GM18870 (cell line): ENCODE measurements around the gene KIAA1217.

Experiments used
- ATAC-seq: cut with Tn5 transposase; IDR thresholded peaks from one replicate; pipeline ENCODE4 v1.9.1; 2021; ENCODE audit warnings: moderate library complexity; ENCODE audit not compliant: unreplicated experiment

KIAA1217 gene

GRCh38 chr10:24533981-24534380 lies 325.0 kb downstream of the KIAA1217 start:
- ATAC-seq = no peak

DNA sequence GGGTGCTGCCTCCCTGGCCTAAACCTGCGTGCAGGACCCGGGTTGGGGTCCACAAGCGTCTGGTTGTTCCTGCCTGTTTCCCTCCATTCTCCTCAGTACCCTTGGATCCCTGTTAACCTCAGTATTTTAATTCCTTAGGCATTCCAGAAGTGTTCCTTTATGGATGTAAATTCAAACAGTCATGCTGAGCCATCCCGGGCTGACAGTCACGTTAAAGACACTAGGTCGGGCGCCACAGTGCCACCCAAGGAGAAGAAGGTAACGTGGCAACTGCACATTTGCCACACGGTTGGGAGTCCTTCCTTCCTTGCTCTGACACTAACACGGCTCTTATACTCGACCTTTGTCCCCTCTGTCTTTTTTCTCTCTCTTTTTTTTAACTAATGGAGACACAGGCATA lies 327.7 kb downstream of the KIAA1217 start:
- no peak for ATAC-seq

DNA sequence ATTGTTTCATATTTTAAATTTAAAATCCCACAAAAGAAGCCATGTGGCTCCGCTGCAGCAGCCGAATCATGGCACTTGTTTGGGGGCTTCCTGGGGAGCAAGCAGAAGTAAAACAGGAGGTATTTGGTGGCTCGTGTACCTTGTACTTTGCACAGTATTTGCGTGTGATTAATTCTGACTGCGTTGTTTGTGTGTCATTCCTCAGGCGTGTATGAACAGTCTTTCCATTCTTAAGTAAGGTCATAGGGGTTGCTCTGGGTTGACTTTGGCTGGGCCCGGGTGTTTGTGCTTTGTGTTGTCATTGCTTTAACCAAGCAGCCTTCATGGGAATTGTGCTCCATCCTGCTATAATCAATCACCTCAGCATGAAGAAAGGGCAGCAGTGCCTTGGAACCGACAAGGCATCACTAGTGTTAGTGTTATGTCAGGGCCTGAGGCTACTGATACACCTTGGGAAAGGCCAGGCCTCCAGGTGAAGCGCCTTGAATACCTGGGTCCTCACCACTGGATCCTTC lies 332.4 kb downstream of the KIAA1217 start:
- ATAC-seq = no peak

DNA sequence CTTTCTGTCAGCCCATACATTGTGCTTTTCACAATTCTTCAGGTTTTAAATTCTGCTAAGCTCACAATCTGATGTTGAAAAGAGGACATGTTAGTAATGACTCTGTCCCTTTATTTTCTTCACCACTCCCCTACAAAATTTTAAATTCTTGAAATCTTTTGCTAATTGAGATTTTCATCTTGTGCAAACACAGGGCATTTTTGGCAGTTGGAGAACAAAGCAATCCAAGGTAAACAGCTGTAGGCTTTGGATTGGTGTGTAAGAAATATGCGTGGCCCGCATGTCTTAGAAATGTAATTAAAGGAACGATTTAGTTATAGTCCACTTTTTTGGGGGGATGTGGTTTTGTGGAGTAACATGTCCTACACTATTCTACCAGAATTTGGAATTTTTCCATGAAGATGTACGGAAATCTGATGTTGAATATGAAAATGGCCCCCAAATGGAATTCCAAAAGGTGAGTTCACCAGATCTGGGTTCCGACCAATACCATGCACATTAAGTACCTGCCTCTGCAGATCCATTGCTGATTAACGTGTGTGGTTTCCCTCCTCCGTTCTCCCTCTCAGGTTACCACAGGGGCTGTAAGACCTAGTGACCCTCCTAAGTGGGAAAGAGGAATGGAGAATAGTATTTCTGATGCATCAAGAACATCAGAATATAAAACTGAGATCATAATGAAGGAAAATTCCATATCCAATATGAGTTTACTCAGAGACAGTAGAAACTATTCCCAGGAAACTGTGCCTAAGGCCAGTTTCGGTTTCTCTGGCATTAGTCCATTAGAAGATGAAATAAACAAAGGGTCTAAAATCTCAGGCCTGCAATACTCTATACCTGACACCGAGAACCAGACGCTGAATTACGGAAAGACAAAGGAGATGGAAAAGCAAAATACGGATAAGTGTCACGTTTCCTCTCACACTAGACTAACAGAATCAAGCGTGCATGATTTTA lies 333.7 kb downstream of the KIAA1217 start:
- no peak for ATAC-seq

DNA sequence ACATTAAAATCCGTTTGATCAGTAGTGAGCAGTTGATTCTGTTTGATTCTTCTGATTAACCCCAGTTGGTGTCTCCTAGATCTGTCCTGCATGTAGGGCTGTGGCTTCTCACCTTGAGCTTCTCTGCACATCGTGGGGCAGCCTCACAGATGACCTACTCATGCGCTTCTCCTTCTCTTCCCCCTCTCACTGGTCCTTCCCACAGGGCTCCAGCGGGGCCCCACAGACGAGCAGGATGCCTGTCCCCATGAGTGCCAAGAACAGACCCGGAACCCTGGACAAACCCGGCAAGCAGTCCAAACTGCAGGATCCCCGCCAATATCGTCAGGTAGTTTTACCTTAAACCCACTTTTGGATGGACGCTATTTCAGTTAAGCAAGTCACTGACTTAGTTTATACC lies 335.8 kb downstream of the KIAA1217 start:
- ATAC-seq = no peak

GRCh38 chr10:24545585-24545984 lies 336.6 kb downstream of the KIAA1217 start:
- ATAC-seq = no peak

- no peak for ATAC-seq
Observed at GRCh38 chr10:24550680-24551079, 341.7 kb downstream of the KIAA1217 start.

DNA sequence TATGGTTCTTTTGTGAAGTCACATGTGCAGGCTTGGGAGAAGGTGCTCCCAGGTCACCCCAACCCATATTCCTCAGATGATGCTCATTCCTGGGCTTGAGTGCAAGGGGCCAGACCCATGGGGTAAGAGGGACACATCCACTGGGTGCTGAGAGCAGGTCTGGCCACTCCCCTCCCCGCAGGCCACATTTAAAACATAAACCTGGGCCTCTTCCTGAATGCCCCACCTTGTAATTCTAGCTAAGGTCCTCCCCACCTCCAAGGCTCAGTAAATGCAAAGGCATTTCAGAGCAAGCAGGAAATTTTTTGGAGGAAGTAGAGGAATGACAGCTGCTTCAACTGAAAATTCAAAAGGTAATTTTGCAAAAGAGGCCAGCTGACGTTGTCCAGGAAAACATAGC lies 342.2 kb downstream of the KIAA1217 start:
- no peak for ATAC-seq

DNA sequence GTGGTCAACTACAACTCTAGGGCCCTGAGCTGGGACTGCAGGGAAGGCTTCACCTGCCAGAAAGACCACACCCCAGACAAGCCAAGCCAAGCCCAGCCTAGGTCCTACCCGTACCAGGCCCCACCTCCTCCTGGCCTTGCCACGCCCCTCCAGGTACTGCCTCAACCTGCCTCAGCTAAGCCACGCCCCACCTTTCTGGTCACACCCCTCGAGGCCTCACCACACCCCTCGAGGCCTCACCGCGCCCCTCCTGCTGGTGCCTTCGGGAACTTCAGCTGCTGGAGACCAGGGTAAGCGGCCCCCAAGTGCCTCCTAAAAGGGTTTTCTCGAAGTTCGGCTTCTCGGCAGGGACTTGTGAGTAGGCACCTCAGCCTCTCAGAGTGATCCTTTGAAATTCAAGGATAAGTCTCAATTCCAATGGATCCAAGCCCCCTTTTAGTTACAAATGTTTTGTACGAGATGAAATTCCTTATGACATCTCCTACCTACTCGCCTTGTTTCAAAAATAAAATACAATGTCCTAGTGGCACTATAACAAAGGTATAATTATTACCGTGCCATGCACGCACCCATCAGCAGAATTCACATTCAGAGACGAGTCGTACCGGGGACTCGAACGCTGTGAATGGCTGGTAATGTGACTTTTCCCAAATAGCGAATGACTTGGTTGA lies 343.5 kb downstream of the KIAA1217 start:
- ATAC-seq = no peak

- ATAC-seq = no peak
Observed at GRCh38 chr10:24553051-24553612, 344.2 kb downstream of the KIAA1217 start.

DNA sequence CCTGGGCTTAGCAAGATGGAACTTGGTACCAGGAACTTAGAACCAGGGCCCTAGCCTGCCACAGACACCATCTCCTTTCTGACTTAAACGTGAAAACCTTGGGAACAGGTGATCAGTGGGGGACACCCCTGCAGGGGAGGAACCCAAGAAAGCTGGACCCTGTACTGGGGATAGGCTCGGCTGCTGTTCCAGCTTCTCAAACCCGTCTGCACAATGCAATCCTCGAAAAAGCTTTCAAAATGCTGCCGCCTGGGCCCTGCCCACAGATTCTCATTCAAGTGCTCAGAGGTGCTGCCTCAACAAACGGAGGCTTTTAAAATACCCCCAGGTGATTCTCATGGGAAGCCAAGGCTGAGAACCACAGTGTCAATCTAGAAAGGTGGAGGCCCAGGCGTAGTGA lies 345.1 kb downstream of the KIAA1217 start:
- ATAC-seq = no peak

DNA sequence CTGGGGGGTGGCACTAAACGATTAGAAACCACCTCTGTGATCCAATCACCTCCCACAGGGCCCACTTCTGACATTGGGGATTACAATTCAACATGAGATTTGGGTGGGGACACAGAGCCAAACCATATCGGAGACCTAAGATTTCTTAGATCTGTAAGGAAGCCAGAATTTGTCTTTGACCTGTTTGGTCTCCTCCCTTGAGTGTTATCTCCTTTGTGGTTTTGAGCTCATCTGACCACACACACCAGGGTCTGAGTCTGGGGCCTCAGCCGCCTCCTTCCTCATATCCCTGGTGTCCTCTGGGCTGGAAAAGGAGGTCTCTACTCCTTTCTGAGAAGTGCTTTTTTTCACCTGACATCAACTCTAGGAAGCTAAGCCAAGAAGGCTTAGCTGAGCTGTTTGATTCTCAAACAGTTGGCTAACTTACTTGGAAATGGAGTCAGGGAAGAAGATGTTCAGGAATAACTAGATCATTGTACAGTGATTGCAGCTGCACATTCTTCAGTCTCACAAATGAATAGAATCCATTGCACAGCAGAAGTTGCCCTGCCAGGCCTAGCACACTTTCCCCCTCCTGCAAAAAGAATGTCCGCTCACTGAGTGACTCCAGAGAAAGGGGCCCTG lies 347.3 kb downstream of the KIAA1217 start:
- no peak for ATAC-seq

- ATAC-seq = peak; percentile 58
Observed at GRCh38 chr10:24556750-24557742, 348.1 kb downstream of the KIAA1217 start.

DNA sequence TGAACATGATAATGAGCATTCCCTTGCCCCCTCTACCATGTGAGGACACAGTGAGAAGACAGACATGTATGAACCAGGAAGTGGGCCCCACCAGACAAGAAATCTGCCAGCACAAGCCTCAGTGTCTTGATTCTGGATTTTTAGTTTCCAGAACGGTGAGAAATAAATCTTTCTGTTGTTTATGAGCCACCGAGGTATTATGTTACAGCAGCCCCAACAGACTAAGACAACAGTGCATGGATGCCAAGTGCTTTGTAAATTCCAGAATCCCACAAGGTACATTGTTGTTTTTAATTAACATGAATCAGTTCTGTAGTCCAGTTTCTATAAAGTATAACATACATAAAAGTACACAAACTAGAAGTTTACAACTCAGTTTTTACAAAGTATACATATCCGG lies 352.5 kb downstream of the KIAA1217 start:
- no peak for ATAC-seq

DNA sequence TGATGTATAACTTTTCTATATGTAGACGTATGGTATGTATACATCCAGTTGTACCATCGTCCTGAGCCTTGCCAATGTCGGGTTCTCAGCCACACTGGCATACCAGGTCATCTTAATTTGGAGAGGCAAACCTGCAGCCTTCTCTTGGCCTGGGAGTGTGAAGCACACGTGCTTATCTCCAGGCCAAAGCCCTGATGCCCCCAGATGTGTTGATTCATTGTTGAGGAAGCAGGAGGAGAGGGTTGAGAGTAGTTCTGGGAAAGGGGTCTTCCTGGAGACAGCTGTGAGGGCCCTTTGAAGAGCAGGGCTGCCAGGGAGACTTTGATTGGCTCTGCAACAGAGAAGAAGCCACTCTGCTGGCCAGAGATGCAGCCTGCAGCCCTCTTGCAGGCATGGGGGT lies 359.1 kb downstream of the KIAA1217 start:
- no peak for ATAC-seq

DNA sequence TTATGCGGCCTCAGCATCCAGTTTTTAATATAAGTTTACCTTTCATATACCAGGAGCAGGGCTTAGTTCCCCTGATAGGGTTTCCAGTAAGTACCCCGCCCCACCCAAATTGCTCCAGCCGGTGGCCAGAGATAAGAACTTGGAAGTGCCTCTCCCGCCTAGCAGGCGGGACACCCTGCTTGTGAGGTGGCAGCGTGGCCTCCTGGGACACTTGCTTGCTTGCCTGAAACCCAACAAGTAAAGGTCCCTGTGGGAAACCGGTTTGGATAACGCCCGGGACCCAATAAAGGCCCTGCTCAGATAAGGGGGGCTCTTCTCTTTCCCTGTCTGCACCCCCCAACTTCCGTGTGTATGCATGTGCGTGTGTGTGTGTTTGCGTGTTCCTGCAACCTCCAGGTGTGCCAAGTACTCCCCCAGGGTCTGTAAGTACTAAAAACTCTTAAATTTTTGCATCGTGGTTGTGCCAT lies 360.4 kb downstream of the KIAA1217 start:
- ATAC-seq = no peak

- no peak for ATAC-seq
Observed at GRCh38 chr10:24569828-24570657, 361.1 kb downstream of the KIAA1217 start.

GRCh38 chr10:24570658-24571426 lies 361.9 kb downstream of the KIAA1217 start:
- ATAC-seq = no peak
